Hepatocyte (in vitro differentiated cells): ENCODE results near the gene PXDC1. TPM values are rescaled to one million over a fixed set of nuclear protein-coding genes. Genes with fewer than 3 reads are reported as not detected.
A peak's percentile ranks its signal among the peaks of the same experiment; 100 is the strongest.

Experiments used
- DNase-seq: peaks from one replicate; pipeline ENCODE4 v3.0.0-alpha.2; 2016; ENCODE audit warnings: low spot score
- H2AFZ ChIP-seq: fragments of 200-600 bp; sonication (generic); 2 replicates; pipeline ENCODE4 v1.6.0; 2016; ENCODE audit warnings: antibody characterized with exemption, mild to moderate bottlenecking
- H3K27ac ChIP-seq: fragments of 200-600 bp; sonication (generic); 2 replicates; pipeline ENCODE4 v1.5.1; 2016; ENCODE audit warnings: mild to moderate bottlenecking
- H3K27me3 ChIP-seq: fragments of 200-600 bp; sonication (generic); 2 replicates; pipeline ENCODE4 v1.6.1; 2016
- H3K36me3 ChIP-seq: fragments of 200-600 bp; sonication (generic); replicated peaks from 2 replicates; pipeline ENCODE4 v1.5.1; 2016; ENCODE audit warnings: low read depth; ENCODE audit not compliant: insufficient read depth
- H3K4me1 ChIP-seq: fragments of 200-600 bp; sonication (generic); 2 replicates; pipeline ENCODE4 v1.5.1; 2016; ENCODE audit warnings: mild to moderate bottlenecking, moderate library complexity; ENCODE audit not compliant: insufficient read depth
- H3K4me2 ChIP-seq: fragments of 200-600 bp; sonication (generic); 2 replicates; pipeline ENCODE4 v1.6.0; 2016
- H3K4me3 ChIP-seq: fragments of 200-600 bp; sonication (generic); 2 replicates; pipeline ENCODE4 v1.5.1; 2016; ENCODE audit warnings: mild to moderate bottlenecking
- H3K79me2 ChIP-seq: fragments of 200-600 bp; sonication (generic); 2 replicates; pipeline ENCODE4 v1.6.0; 2017; ENCODE audit warnings: mild to moderate bottlenecking
- H3K9me2 ChIP-seq: fragments of 200-600 bp; sonication (generic); replicated peaks from 2 replicates; pipeline ENCODE4 v1.6.0; 2017; ENCODE audit warnings: mild to moderate bottlenecking; ENCODE audit not compliant: insufficient read depth
- H3K9me3 ChIP-seq: fragments of 200-600 bp; sonication (generic); 2 replicates; pipeline ENCODE4 v1.5.1; 2016; ENCODE audit warnings: low read depth, mild to moderate bottlenecking
- H4K20me1 ChIP-seq: fragments of 200-600 bp; sonication (generic); 2 replicates; pipeline ENCODE4 v1.6.0; 2016; ENCODE audit warnings: mild to moderate bottlenecking; ENCODE audit not compliant: insufficient read depth, poor library complexity, severe bottlenecking
- EZH2 ChIP-seq: fragments of 200-600 bp; sonication (generic); IDR thresholded peaks from 2 replicates; pipeline ENCODE4 v1.6.1; 2016; ENCODE audit warnings: antibody characterized with exemption, mild to moderate bottlenecking, borderline replicate concordance
- EZH2phosphoT487 ChIP-seq: fragments of 200-600 bp; sonication (generic); IDR thresholded peaks from one replicate; pipeline ENCODE4 v1.6.1; 2018; ENCODE audit warnings: antibody characterized with exemption, mild to moderate bottlenecking, low read depth, moderate library complexity; ENCODE audit not compliant: unreplicated experiment, severe bottlenecking
- WGBS: methylation state at CpG from one replicate; pipeline ENCODE4 v1.1.6; 2016; ENCODE audit warnings: low lambda C conversion rate; ENCODE audit errors: missing lambda C conversion rate; 5-methylcytosine and 5-hydroxymethylcytosine counted together
- polyA plus RNA-seq: library from polyadenylated mRNA; unstranded; fragments of >200 nt; fragmentation: Nextera tagmentation; extraction: Ambion mirVana; gene quantifications from 2 replicates; pipeline ENCODE4 v1.2.1, GENCODE V29; 2016
- total RNA-seq: library from RNA; depleted of rRNA; stranded (reverse); fragments of >200 nt; gene quantifications from 2 replicates; pipeline ENCODE4 v1.2.3, GENCODE V29; 2014
- TF ChIP-seq, protein P1 (sequence below): fragments of 200-600 bp; sonication (generic); IDR thresholded peaks from 2 replicates; pipeline ENCODE4 v1.5.1; 2016; ENCODE audit warnings: antibody characterized with exemption, mild to moderate bottlenecking; ENCODE audit not compliant: poor library complexity

PXDC1 gene
- total and polyA plus RNA-seq, 2 experiments from 2014 or later = 83.8 to 90.8 TPM

DNA sequence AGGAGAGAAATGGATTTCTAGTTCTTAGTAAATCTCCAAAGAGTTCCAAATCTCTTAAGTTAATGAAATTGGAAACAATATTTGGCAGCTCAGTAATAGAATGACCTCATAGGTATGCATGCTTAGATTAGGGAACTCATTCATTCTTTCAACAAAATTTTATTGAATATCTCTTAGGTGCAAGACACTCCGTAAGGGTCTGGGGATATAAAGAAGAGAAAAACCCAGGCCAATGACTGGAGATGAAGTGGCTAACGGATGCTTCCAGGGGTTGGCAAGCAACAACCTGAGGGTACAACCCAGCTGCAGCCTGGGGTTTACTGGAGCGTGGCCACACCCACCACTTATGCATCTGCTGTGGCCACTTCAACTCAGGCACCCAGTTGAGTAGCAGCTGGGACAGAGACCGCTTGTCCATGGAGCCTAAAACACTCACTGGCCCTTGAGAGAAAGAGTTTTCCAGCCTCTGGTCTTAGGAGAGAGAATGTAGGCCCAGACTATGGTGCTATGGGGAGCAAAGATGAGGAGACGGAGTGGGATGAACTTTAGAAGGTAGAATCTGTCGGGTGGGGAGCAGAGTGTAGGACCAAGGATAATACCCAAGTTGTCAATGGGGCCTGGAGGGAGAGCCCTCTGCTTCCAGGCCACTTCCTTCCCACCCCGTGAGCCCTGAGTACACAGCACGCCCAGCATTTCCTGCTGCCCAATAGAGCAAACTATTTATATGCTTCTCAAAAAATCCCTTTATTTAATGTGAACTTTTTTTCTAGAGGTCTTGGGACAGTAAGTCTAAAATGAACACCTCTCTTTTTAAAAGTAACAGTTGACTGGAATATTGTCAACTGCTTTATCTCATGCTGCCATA lies 46.8 kb upstream of the PXDC1 start:
- Histone ChIP-seq H3K9me2 (no peaks in the 10 kb centered on the region), H3K4me3 (no peak overlapping the region), H2AFZ (no peak overlapping the region), H4K20me1 (no peaks in the 10 kb centered on the region), H3K4me2 (no peak overlapping the region), H3K4me1 (peaks cover 17% of the 10 kb centered on the region), H3K27ac (peak overlapping the region; percentile 88), H3K36me3 (no peaks in the 10 kb centered on the region), H3K27me3 (no peaks in the 10 kb centered on the region), H3K79me2 (no peaks in the 10 kb centered on the region), H3K9me3 (no peaks in the 10 kb centered on the region)
- no peak for DNase-seq
- TF ChIP-seq, protein P1, sequence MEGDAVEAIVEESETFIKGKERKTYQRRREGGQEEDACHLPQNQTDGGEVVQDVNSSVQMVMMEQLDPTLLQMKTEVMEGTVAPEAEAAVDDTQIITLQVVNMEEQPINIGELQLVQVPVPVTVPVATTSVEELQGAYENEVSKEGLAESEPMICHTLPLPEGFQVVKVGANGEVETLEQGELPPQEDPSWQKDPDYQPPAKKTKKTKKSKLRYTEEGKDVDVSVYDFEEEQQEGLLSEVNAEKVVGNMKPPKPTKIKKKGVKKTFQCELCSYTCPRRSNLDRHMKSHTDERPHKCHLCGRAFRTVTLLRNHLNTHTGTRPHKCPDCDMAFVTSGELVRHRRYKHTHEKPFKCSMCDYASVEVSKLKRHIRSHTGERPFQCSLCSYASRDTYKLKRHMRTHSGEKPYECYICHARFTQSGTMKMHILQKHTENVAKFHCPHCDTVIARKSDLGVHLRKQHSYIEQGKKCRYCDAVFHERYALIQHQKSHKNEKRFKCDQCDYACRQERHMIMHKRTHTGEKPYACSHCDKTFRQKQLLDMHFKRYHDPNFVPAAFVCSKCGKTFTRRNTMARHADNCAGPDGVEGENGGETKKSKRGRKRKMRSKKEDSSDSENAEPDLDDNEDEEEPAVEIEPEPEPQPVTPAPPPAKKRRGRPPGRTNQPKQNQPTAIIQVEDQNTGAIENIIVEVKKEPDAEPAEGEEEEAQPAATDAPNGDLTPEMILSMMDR = no peak
- TF ChIP-seq EZH2phosphoT487 = no peak
- TF ChIP-seq EZH2 = no peak
- 89% methylated on average over 8 of the region's 8 CpGs for WGBS

DNA sequence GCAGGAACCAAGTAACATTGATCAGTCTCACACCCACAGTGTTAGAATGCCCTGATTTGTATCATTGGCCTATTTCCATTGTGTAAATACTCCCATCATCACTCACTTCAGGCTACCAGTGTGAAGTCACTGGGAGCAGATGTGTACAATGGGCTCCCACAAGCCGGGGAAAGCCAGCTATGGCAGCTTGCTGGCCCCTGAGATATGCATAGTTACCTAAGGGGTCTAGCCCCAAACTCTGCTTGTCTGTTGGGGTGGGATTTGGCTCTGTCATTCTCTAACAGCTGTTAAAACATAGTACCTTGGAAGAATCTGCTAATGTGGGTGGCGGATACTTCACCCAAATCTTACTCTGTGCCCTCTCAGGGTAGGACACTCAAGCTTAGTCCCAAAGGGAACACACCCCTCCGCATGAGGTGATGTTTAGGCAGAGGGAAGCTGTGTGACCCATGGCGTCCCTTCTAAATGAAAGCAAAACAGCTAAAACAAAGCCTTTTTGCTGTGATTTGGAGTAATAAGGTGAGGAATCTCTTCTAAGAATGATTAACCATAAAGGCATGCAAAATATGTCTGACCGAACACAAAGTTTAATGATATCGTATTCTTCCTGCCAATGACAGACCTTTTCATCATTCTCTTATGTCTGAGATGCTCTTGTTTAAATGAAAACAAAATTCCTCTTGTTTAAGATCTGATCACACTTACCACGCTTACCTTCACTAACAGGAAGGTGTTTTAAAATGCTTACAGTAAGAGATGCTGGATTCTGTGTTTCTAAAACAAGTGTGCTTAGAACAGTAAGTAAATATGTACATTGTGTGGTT lies 45.9 kb upstream of the PXDC1 start:
- H3K27ac ChIP-seq = peak overlapping the region; percentile 88
- H2AFZ ChIP-seq = no peak overlapping the region

DNA sequence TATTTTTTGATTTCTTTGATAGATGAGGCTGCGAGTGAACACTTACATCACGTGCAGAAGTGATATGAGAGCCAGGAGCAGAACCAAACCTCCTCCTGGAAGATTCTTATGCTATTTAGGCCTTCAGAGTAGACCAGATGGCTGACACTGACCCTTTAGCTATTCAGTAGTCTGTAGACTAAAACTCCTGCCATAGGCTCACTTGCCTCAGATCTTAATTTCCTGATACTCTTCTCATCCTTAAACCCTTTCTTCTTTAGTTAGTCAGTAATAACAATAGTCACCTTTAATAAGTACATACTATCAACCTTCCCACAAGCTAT lies 45.2 kb upstream of the PXDC1 start:
- no peaks in the 10 kb centered on the region for H4K20me1 ChIP-seq
- H3K27ac ChIP-seq = peak overlapping the region; percentile 88
- H3K4me3 ChIP-seq = no peak overlapping the region
- TF ChIP-seq EZH2 (no peak), EZH2phosphoT487 (no peak)
- TF ChIP-seq, protein P1 = no peak
- H3K9me2 ChIP-seq = no peaks in the 10 kb centered on the region
- no peaks in the 10 kb centered on the region for H3K9me3 ChIP-seq
- no peaks in the 10 kb centered on the region for H3K36me3 ChIP-seq
- H3K79me2 ChIP-seq = no peaks in the 10 kb centered on the region
- no peak for DNase-seq
- H2AFZ ChIP-seq = no peak overlapping the region
- H3K4me1 ChIP-seq = peaks cover 17% of the 10 kb centered on the region
- WGBS = 87% methylated on average over 2 of the region's 2 CpGs
- no peaks in the 10 kb centered on the region for H3K27me3 ChIP-seq
- no peak overlapping the region for H3K4me2 ChIP-seq

More for the DNA sequence above, 45.9 kb upstream of the PXDC1 start:
- no peaks in the 10 kb centered on the region for H3K36me3 ChIP-seq
- TF ChIP-seq EZH2 (no peak), EZH2phosphoT487 (no peak)
- TF ChIP-seq, protein P1 = no peak
- H3K9me2 ChIP-seq = no peaks in the 10 kb centered on the region
- no peaks in the 10 kb centered on the region for H3K27me3 ChIP-seq
- DNase-seq = no peak
- peaks cover 17% of the 10 kb centered on the region for H3K4me1 ChIP-seq
- H3K4me3 ChIP-seq = no peak overlapping the region
- H3K4me2 ChIP-seq = peak overlapping the region; percentile 63
- no peaks in the 10 kb centered on the region for H4K20me1 ChIP-seq
- no peaks in the 10 kb centered on the region for H3K79me2 ChIP-seq
- WGBS = 60% methylated on average over 7 of the region's 7 CpGs
- H3K9me3 ChIP-seq = no peaks in the 10 kb centered on the region
